GM19240 (cell line): ENCODE data around the gene SUMO3.

ENCODE experiments used
- DNase-seq: peaks from one replicate; pipeline ENCODE4 v3.0.0; 2011; ENCODE audit warnings: low spot score; ENCODE audit not compliant: insufficient read length

SUMO3 gene

DNA sequence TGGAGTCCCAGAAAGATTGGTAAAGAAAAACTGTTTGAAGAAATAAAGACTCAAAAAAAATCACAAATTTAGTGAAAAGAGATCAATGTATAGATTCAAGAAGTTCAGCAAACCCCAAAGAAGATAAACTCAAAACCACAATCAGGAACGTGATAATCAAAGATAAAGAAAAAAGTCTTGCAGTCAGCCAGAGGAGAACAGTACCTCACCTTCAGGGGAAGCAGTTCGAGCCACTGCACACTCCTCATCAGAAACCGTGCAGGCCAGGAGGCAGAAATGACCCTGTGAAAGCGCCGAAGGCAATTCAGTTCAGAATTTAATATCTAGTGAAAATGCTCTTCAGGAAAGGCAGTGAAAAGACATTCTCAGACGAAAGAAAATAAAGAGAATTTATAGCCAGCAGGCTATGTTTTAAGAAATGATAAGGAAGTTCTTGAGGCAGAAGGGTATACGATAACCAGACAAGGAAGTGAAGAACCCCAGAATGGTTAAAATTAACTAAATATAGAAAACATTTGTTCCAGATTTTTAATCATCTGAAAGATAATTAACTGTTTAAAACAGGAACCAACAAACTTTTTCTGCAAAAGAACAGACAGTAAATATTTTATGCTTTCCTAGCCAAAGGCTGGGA, 13.5 kb upstream of the SUMO3 start:
- DNase-seq = no peak

DNA sequence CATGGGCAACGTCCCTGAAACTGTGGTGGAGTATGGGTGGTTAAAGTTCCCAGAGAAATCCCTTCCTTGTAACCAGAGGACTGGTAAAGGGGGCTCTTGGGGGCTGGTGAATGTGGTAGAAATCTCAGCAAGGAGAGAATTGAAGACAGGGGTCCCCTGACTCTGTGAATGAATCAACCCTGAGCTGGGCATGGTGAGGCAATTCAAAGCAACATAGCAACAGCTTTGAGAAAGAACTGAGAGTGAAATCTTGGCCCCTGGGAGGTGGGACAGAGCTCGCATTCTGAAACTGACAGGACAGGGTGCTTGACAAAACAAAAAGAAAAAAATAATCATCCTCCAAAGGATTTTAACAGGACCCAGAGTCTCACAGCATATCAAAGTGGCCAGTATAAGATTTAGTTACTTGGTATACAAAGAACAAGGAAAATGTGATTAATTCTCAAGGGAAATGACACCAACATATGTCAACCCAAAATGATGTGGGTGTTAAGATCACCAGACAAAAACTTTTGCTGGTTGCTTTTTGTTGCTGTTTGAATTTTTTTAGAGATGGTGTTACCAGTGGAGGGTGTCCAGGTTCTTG, 11.7 kb upstream of the SUMO3 start:
- no peak for DNase-seq

DNA sequence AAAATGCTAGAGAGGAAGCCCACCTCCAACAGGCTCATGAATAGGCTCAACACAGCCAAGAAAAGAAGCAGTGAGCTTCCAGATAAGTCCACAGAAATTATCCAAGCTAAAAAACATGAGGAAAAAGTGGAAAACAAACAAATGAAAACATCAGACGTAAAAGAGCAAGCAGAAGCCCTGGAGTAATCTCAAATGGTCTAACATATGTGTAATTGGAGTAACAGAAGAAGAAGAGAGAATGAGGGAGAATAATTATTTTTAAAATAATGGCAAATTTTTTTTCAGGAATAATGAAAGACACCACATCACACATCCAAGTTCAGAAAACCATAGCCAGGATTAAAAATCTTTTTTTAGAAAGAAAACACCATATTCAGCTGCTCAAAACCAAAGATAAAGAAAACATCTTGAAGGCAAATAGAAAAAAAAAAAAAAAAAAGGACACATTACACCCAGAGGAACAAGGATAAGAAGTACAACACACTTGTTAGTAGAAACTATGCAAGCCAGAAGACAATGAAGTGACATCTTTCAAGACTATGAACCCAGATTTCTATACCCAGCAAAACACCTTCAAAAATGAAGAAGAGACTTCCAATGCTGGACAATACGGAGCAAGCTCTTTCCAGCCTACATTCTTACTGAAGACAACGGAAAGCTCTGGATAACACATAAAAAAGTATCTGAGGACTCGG, 10.6 kb upstream of the SUMO3 start:
- DNase-seq = no peak

DNA sequence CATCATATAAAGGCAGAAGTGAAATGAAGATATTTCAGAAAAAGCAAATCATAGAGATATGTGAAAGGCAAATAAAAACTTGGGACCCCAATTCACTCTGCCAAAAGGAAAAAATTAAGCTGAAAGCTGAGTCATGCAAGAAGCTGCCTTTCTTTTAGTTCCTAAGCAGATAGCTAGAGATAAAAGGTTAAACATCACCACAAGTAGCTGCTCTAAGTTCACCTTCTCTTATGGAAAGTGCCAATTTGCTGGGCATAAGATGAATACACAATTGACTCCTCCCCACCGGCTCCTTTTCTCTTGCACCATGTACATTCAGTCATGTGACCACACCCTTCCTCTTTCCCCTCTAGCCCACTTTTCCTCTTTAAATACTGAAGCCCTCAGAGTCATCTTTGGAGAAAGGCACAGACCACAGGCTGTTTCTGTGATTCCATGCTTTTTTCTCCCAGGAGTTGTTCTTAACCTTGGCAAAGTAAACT, 5.4 kb upstream of the SUMO3 start:
- DNase-seq = no peak

DNA sequence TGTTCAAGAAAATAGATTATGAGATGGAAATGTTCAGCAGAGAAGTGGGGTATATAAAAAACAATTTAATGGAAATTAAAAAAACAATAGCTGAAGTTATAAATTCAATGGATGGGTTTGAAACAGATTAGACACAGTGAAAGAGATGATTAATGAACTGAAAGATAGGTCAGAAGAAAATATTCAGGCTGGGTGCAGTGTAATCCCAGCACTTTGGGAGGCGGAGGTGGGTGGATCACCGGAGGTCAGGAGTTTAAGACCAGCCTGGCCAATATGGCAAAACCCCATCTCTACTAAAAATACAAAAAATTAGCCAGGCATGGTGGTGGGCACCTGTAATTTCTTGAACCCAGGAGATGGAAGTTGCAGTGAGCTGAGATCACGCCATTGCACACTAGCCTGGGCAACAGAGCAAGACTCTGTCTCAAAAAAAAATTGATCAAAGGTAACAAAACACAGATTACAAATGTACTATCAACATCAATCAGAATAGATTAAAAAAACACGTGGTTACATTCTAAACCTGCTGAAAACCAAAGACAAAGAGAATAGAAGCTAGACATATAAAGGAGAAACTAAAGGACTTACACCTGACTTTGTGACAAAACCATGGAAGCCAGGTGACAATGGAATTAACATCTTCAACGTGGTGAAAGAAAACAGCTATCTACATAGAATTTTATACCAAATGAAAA, 4.8 kb upstream of the SUMO3 start:
- DNase-seq = no peak

DNA sequence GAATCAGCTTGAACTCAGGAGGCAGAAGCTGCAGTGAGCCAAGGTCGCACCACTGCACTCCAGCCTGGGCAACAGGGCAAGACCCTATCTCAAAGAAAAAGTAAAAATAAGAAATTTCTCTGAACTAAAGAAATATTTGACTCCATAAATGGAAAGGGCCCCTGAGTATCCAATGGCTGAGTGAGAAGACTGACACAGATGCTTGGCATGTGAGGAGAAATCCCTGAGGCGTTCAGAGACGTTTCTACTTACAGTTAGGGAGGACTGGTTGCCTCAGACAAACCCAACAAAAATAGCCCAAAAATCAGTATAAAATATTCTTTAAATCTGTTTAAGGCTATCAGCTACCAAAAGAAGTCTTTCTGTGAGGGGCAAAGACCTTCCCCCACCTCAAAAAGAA, 3.0 kb upstream of the SUMO3 start:
- no peak for DNase-seq

DNA sequence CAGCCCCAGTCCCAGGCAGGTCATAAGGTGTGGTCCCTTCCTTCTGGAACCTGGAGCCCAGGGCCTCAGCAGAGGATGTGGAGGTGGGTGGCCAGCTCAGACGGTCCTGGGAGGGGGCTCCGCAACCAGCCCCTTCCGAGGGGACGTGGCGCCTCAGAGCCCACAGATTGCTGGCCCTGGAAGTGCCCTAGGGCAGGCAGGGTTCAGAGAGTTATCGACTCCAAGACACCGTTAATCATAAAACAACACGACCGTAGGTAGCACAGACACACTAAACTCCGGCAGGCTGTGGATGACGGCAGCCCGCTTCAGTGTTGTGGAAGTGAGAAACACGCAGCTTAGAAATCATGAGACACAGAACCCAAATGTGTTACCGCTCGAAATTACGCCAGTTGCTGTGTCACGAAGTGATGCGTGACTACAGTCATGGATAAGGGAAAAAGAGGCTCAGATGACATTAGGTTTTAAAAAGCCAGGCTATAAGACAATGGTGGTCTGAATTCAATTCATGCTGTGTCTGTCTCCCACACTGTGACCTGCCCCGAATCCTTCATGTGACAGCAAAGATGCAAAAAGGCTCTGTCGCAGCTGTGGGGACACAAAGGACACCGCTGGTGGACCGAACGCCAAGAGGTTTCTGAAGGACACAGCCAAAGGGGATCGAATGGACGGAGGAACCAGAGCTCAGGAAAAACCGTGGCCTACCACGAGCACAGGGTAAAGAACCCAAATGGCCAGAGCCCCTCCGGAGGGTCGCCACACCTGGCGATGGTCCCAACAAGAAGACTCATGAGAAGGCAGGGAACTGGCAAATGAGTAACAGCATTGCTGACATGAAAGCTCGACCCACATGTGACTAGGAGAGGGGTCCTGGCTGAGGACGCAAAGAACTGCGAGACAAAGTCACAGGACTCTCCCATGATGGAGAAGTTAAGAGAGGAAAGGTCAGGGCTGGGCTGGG, 1.7 kb upstream of the SUMO3 start:
- no peak for DNase-seq

DNA sequence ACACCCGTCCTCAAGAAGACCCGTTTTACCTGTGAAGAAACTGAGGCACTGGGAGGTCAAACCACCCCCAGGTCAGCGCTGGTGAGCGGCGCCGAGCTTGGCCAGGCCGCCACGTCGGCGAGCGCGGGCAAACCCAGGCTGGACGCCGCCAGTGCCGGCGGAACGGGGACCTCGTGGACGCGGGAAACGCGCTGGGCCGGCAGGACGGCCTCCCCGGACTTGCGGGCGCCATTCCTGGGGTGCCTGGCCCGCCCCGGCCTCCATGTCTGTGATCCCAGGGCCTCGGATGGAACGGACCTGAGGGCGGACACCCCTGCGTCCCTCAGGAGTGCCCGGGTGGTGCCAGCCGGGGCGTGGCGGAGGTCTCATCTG, 764 bp upstream of the SUMO3 start:
- DNase-seq = no peak

DNA sequence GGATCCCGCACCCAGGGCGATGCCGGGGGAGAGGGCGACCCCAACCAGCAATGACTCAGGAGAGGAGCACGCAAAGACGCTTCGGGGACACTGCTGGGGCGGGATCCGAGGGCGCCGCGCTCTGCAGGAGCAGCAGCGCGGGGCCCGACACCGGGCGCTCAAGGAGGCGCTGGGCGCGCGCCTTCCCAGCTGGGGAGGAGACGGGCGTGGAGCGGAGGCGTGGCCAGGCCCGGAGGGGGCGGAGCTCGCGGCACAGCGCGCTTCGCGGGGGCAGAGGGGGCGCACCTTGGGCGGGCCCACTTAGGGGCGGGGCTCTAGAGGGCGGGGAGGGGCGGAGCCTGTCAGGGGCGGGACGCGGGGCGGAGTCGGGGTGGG, 369 bp downstream of the SUMO3 start:
- peak; percentile 94 for DNase-seq

DNA sequence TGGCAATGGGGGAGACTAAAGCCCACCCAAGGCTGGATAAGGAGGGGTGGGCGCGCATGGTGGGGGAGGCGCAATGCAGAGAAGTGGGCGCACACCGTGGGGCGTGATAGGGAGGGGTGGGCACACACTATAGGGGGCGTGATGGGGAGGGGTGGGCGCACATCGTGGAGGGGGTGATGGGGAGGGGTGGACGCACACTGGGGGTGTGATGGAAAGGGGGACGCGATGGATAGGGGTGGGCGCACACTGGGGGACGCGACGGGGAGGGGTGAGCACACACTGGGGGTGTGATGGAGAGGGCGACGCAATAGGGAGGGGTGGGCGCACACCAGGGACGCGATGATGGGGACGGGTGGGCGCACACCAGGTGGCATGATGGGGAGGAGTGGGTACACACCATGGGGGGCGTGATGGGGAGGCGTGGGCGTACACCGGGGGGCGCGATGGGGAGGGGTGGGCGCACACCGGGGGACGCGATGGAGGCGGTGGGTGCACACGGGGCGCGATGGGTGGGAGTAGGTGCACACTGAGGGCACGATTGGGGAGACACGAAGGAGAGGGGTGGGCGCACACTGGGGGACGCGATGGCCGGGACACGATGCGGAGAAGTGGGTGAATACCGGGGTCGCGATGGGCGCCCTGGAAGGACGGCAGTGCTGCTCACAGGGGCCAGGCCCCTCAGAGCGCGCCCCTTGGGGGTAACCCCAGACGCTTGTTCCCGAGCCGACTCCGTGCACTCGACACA, 929 bp downstream of the SUMO3 start:
- no peak for DNase-seq

DNA sequence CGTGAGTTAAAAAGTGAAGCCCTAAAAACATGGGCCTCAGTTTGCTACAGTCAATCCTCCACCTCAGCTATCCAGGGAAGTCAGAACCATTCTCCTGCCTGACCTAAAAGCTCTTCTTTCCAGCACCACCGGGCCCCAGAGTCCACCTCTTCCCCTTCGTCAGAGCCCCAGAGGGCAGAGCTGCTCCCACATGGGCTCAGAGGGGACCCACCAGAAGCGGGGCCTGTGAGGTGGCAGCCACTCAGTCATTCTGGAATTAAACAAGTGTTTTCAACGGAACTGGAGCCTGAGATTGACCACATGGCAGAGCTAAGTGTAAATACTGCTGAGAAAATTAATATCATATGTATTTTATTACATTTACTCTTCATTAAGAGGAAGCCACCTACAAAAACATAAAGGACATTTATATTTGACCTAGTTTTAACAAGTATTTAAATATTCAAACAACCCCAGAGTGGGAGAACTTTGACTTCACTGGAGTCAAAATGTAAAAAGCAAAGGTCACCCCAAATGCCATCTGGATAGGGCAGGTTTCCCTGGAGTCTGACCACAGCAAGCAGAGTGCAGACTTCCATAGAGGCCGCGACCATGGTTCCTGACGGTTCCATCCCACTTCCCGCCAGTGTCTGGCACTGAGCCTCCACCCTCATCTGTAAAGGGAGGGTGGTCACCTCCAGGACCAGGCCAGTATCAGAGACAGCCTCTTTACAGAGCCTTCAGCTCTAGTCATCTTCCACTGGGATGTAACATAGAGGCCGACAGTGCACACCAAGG, 1.8 kb downstream of the SUMO3 start:
- no peak for DNase-seq

DNA sequence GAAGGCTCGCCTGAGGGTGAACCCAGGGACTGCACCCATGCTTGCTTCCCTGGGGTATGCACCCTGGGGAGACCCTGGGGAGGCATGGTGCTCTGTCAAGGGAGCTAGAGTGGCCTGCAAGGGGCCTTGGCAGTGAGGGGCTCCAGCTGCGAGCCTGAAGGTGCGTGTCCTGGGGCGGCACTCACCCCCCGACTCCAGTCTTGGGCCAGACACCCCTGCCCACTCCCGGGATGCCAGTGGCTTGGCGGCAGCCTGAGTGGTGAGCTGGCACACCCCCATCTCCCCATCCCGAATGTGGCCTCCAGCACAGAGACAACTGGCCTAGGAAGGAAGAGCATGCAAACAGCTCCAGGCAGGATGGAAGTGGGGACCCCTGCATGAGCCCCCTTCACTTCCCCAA, 2.6 kb downstream of the SUMO3 start:
- DNase-seq = no peak

DNA sequence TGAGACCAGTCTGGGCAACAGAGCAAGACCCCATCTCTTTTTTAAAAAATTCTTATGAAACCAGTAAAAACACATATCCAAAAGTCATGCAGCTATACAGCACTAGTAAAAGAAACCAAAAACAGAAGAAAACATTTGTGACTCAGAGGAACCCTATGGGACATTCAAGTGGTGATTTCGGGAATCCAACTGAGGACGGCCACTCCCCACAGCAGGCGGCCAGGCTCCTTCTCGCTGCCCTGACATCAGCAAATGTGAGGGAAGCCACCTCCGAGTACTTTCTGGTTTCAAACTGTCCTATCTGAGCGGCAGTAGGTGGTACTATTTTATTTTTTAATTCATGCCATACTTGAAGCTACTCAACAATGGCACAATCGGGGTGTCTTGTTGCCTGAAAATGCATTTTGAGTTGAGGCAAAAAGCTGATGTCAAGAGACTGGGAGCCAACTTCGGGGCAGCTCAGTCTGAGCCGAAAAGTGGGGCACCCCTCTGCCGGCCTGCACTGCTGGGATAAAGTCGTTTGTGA, 3.3 kb downstream of the SUMO3 start:
- no peak for DNase-seq

DNA sequence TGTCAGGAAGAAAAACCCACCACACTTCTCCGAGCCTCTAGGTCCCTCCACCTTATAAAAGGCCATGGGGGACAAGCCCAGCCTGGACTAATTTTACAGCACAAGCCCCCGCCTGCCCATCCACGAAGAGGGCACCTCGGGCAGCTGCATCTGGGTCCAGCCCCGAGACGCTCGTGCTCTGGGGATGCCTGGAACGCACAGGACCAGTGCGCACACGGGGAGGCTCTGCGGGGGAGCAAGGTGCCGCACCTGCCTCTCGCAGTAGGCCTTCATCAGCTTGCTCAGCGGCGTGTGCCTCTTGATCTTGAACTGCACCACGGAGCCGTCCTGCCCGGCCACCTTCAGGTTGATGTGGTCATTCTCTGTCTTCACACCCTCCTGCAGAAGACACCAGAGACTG, 4.1 kb downstream of the SUMO3 start:
- no peak for DNase-seq

DNA sequence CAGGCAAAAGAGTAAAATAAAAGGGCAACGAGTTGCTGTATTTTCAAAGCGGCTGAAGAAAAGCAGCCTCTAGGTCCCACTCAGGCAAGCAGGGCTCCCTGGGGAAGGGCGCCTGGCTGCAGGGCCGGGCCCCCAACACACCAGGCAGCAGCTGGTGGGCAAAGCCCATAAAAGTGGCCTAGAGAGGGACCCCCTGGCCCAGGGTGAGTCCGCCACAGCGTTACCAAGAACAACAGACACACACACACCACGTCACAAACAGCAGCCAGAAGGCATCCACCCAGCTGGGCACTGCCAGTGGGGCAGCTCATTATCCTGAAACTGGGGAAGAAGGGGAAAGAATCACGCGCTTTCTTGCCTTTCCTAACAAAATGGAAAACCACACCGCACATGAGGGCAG, 4.7 kb downstream of the SUMO3 start:
- DNase-seq = no peak

DNA sequence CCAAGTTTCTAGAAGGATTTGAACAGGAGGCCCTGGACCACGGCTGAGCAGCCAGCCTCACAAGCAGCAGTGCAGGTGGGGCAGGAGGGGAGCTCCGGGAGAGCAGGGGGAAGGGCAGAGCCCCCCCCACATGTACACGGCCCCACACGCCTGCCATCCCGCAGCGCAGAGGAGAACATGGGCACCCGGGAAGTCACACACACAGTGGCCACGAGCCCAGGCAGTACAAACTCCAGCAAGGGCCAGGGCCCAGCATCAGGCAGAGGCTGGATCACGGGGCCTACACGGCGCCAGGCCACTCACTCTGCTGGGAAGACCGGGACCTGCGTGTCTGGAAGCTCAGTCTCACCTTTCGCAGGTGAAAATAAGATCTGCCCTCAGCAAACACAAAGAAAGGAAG, 5.2 kb downstream of the SUMO3 start:
- DNase-seq = no peak

DNA sequence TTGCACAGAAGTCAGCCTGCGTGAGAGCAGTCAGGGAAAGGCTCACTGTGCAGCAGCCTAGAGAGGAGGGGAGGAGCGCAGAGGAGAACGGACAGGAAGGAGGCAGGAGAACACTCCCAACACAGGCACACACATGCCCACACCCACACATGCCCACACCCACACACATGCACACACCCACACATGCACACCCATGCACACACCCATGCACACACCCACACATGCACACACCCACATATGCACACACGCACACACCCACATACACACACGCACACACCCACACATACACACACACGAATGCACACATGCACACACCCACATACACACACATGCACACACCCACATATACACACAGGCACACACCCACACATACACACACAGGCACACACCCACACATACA, 7.1 kb downstream of the SUMO3 start:
- DNase-seq = no peak

DNA sequence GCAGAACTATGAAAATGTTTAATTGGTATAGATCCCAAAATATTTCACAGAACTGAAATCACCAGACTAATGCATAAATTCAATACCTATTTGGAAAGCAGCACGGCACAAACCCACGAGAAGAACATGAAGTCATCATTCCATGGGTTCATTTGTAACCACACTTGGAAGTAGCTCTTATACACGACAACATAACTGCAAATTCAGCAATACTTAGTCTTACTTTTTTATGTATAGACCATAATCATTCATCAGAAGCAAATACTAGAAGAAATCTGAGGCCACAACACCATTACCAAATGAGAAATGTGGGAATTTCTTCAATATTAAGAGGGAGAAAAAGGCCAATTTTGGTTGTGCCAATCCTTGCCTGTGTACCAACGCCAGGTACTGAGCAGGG, 12.0 kb downstream of the SUMO3 start:
- DNase-seq = no peak

DNA sequence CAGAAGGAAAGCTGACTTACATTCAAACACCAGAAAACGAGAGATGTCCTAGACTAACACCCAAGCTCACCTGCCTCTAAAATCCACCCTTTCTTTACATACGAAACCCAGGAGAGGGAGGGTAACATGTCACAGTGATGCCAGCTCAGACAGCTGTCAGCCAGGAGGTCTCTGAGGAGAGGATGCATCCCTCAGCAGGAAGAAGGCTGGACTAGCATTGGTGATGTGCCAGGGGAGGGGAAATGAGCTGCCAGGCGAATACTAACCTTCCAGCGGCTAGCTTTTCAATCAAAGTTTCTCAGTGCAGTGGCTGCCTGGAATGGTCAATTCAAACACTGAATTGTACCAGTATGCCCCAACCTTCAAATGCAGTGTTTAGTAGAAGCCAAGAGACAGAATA, 12.6 kb downstream of the SUMO3 start:
- no peak for DNase-seq

DNA sequence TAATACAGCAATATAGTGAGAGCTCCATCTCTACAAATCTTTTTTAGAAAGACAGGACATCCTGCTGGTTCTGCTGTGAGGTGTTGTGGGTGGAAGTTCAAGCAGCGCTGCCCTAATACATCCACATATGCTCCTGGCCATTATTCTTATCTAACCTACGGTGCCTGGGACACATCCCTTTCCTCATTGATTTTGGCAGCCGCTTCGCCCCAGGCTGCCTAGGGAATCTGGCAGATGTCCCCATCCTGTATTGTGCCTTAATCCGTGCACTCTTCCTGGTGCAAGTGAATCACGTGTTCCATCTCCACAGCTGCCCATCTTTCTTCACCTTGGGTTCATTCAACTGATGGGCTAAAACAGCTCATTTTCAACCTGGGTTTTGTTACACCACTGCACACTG, 13.1 kb downstream of the SUMO3 start:
- no peak for DNase-seq
